ENCODE results near the gene CR1. TPM values are rescaled to one million over a fixed set of nuclear protein-coding genes. Genes with fewer than 3 reads are reported as not detected.

Gene CR1
- total and polyA plus RNA-seq, 2 of the 8 experiments (the other 6 are each of a cell fraction or from before 2014, with no cell fraction given), result 0.15 to 0.22 TPM

GRCh38 chr1:207487636-207488035 lies 8.3 kb upstream of the CR1 start:
- H4K91ac ChIP-seq (replicated peaks; ENCODE audit: insufficient read length, low read length), result no peak overlapping the region
- H2BK12ac ChIP-seq (ENCODE audit: low read depth, low read length), result no peak overlapping the region
- H4K20me1 ChIP-seq (replicated peaks in 1 of 2; ENCODE audit: control insufficient read depth in 1 of 2, insufficient read depth in 2 of 2, low read length in 2 of 2), result no peaks in the 10 kb centered on the region
- H2BK15ac ChIP-seq (ENCODE audit: low read length), result no peak overlapping the region
- no peaks in the 10 kb centered on the region for H3K23me2 ChIP-seq (ENCODE audit: low read depth, low read length)
- H3K4me3 ChIP-seq (ENCODE audit: extremely low read depth in 1 of 4, insufficient read depth in 2 of 4, low read depth in 3 of 4, low read length in 4 of 4), result no peak overlapping the region
- no peaks in the 10 kb centered on the region for H3K79me1 ChIP-seq (ENCODE audit: low read depth, low read length)
- no peak overlapping the region for H2BK120ac ChIP-seq (replicated peaks; ENCODE audit: low read depth, low read length)
- H3K14ac ChIP-seq (ENCODE audit: insufficient read length), result no peak overlapping the region
- POLR2A ChIA-PET (ENCODE audit: partially characterized antibody), result no interaction called here
- no peaks in the 10 kb centered on the region for H3K79me2 ChIP-seq (ENCODE audit: control insufficient read depth in 1 of 2, insufficient read depth in 2 of 2, low read length in 2 of 2)
- no peak overlapping the region for H3K4me2 ChIP-seq (ENCODE audit: insufficient read depth in 1 of 2, low read depth in 2 of 2, low read length in 2 of 2)
- no peak overlapping the region for H3K18ac ChIP-seq (ENCODE audit: extremely low read depth, low read length)
- no peaks in the 10 kb centered on the region for H3K4me1 ChIP-seq (replicated peaks in 1 of 4; ENCODE audit: control insufficient read depth in 3 of 4, insufficient read depth in 4 of 4, low read length in 3 of 4)
- no peaks in the 10 kb centered on the region for H3K36me3 ChIP-seq (ENCODE audit: control insufficient read depth in 2 of 4, insufficient read depth in 4 of 4, low read length in 3 of 4)
- H3K9me3 ChIP-seq (ENCODE audit: insufficient read depth in 2 of 2, low read depth in 1 of 2, low read length in 1 of 2), result no peaks in the 10 kb centered on the region
- FAIRE-seq (no peak), DNase-seq (ENCODE audit: low read depth in 1 of 2, low spot score in 2 of 2) (no peak)
- no peak overlapping the region for H4K5ac ChIP-seq (ENCODE audit: insufficient read length, low read depth, low read length)
- no peak overlapping the region for H3K27ac ChIP-seq (ENCODE audit: low read depth, low read length)
- no peak overlapping the region for H2AFZ ChIP-seq (ENCODE audit: low read length)
- WGBS, 2 experiments (ENCODE audit: extremely low coverage in 1 of 2, insufficient coverage in 1 of 2, insufficient read length in 1 of 2, insufficient replicate concordance in 2 of 2, low coverage in 1 of 2, low lambda C conversion rate in 2 of 2, missing lambda C conversion rate in 1 of 2), result 83% methylated on average over 4 of the region's 4 CpGs; no CpG with 5 or more reads in 1 of the 2 experiments
- H3K4ac ChIP-seq (replicated peaks; ENCODE audit: insufficient read length, low read depth, low read length), result no peak overlapping the region
- H3K23ac ChIP-seq (ENCODE audit: insufficient read length), result no peak overlapping the region
- CTCF ChIA-PET (ENCODE audit: partially characterized antibody), result interaction anchor here (1.2 to 4.4 kb wide), 5 partner anchors 8 to 83 kb away, joined by 3 to 20 read pairs (median 3); partner anchors contain the start of genes CR1 and CR2
- no peak overlapping the region for H2BK5ac ChIP-seq (ENCODE audit: low read depth, low read length)
- H3K9ac ChIP-seq (replicated peaks in 1 of 4; ENCODE audit: extremely low read depth in 1 of 4, low read depth in 3 of 4, low read length in 3 of 4), result no peak overlapping the region
- H2BK20ac ChIP-seq (ENCODE audit: low read length), result no peak overlapping the region
- no peak overlapping the region for H3K56ac ChIP-seq (replicated peaks; ENCODE audit: insufficient read length, low read depth, low read length)
- no peak overlapping the region for H2AK5ac ChIP-seq (ENCODE audit: low read depth, low read length)
- H3K27me3 ChIP-seq (replicated peaks in 1 of 4; ENCODE audit: control insufficient read depth in 3 of 4, extremely low read depth in 1 of 4, insufficient read depth in 3 of 4, low read length in 3 of 4), result no peaks in the 10 kb centered on the region
- H4K8ac ChIP-seq (ENCODE audit: extremely low read depth, insufficient read depth, low read length), result no peak overlapping the region
- no peak for TF ChIP-seq MAX (IDR thresholded peaks at IDR 0.05)
- TF ChIP-seq POLR2A (IDR thresholded peaks at IDR 0.05; ENCODE audit: control extremely low read depth in 1 of 2, low read depth in 2 of 2, low read length in 2 of 2), result no peak
- TF ChIP-seq MAFK (IDR thresholded peaks at IDR 0.05; ENCODE audit: low read depth, low read length), result no peak
- no peak for TF ChIP-seq SP2 (IDR thresholded peaks at IDR 0.05; ENCODE audit: low read length)
- TF ChIP-seq SIX5 (IDR thresholded peaks at IDR 0.05; ENCODE audit: low read depth, low read length), result no peak
- no peak for TF ChIP-seq SP4 (IDR thresholded peaks at IDR 0.05; ENCODE audit: low read length)
- no peak for TF ChIP-seq ASH2L (IDR thresholded peaks at IDR 0.05; ENCODE audit: low read length)
